Smooth muscle cell (in vitro differentiated cells): ENCODE data around the gene PFN4. TPM values are rescaled to one million over a fixed set of nuclear protein-coding genes. Genes with fewer than 3 reads are reported as not detected.

ENCODE experiments used
- DNase-seq: peaks from one replicate; lab custom pipeline; 2025; ENCODE audit not compliant: unreplicated experiment; lab: John Stamatoyannopoulos, UW
- H2AFZ ChIP-seq: fragments of 200-600 bp; sonication (generic); 2 replicates; pipeline ENCODE4 v1.6.0; 2016; ENCODE audit warnings: antibody characterized with exemption, low read depth, mild to moderate bottlenecking
- H3F3A ChIP-seq: fragments of 200-600 bp; sonication (generic); 2 replicates; pipeline ENCODE4 v1.6.0; 2017; ENCODE audit warnings: antibody characterized with exemption, low read depth
- H3K27ac ChIP-seq: fragments of 200-600 bp; sonication (generic); 2 replicates; pipeline ENCODE4 v1.5.1; 2016; ENCODE audit warnings: low read depth, mild to moderate bottlenecking
- H3K27me3 ChIP-seq: fragments of 200-600 bp; sonication (generic); 2 replicates; pipeline ENCODE4 v1.6.1; 2016; ENCODE audit warnings: low read depth, mild to moderate bottlenecking
- H3K36me3 ChIP-seq: fragments of 200-600 bp; sonication (generic); 2 replicates; pipeline ENCODE4 v1.5.1; 2016; ENCODE audit warnings: low read depth
- H3K4me1 ChIP-seq: fragments of 200-600 bp; sonication (generic); 2 replicates; pipeline ENCODE4 v1.5.1; 2016; ENCODE audit warnings: low read depth
- H3K4me2 ChIP-seq: fragments of 200-600 bp; sonication (generic); 2 replicates; pipeline ENCODE4 v1.6.0; 2016; ENCODE audit warnings: mild to moderate bottlenecking
- H3K4me3 ChIP-seq: fragments of 200-600 bp; sonication (generic); 2 replicates; pipeline ENCODE4 v1.5.1; 2016; ENCODE audit warnings: mild to moderate bottlenecking
- H3K79me2 ChIP-seq: fragments of 200-600 bp; sonication (generic); 2 replicates; pipeline ENCODE4 v1.6.0; 2016; ENCODE audit warnings: low read depth, mild to moderate bottlenecking
- H3K9ac ChIP-seq: fragments of 200-600 bp; sonication (generic); 2 replicates; pipeline ENCODE4 v1.6.0; 2016; ENCODE audit warnings: low read depth
- H3K9me3 ChIP-seq: fragments of 200-600 bp; sonication (generic); replicated peaks from 2 replicates; pipeline ENCODE4 v1.5.1; 2016; ENCODE audit warnings: low read depth
- H4K20me1 ChIP-seq: fragments of 200-600 bp; sonication (generic); 2 replicates; pipeline ENCODE4 v1.6.0; 2016; ENCODE audit warnings: low read depth
- whole genome bisulfite sequencing: methylation state at CpG from one replicate; pipeline ENCODE4 v1.1.7; 2016; ENCODE audit warnings: low lambda C conversion rate; 5-methylcytosine and 5-hydroxymethylcytosine counted together
- polyA plus RNA-seq: library from polyadenylated mRNA; unstranded; fragments of >200 nt; fragmentation: Nextera tagmentation; extraction: Ambion mirVana; gene quantifications from 2 replicates; pipeline ENCODE4 v1.2.1, GENCODE V29; 2016
- total RNA-seq: library from RNA; depleted of rRNA; stranded (reverse); fragments of >200 nt; gene quantifications from 2 replicates; pipeline ENCODE4 v1.2.3, GENCODE V29; 2014
- TF ChIP-seq, protein P1 (sequence below): fragments of 200-600 bp; sonication (generic); IDR thresholded peaks from 2 replicates; pipeline ENCODE4 v1.5.1; 2017; ENCODE audit warnings: borderline replicate concordance, mild to moderate bottlenecking, antibody characterized with exemption; ENCODE audit not compliant: insufficient read depth, poor library complexity, severe bottlenecking

PFN4 gene
- total and polyA plus RNA-seq, 2 experiments from 2014 or later, result 0.85 TPM; not detected in 1

GRCh38 chr2:24159708-24160107 is 36.6 kb upstream of the PFN4 start:
- no peak overlapping the region for H3K4me2 ChIP-seq
- no peak for DNase-seq
- no peak overlapping the region for H3K4me3 ChIP-seq
- H3K9me3 ChIP-seq, result no peaks in the 10 kb centered on the region
- no peak overlapping the region for H3K9ac ChIP-seq
- H4K20me1 ChIP-seq, result no peaks in the 10 kb centered on the region
- TF ChIP-seq, protein P1, sequence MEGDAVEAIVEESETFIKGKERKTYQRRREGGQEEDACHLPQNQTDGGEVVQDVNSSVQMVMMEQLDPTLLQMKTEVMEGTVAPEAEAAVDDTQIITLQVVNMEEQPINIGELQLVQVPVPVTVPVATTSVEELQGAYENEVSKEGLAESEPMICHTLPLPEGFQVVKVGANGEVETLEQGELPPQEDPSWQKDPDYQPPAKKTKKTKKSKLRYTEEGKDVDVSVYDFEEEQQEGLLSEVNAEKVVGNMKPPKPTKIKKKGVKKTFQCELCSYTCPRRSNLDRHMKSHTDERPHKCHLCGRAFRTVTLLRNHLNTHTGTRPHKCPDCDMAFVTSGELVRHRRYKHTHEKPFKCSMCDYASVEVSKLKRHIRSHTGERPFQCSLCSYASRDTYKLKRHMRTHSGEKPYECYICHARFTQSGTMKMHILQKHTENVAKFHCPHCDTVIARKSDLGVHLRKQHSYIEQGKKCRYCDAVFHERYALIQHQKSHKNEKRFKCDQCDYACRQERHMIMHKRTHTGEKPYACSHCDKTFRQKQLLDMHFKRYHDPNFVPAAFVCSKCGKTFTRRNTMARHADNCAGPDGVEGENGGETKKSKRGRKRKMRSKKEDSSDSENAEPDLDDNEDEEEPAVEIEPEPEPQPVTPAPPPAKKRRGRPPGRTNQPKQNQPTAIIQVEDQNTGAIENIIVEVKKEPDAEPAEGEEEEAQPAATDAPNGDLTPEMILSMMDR, result no peak
- no peak overlapping the region for H2AFZ ChIP-seq
- H3K27ac ChIP-seq, result no peak overlapping the region
- H3K4me1 ChIP-seq, result no peaks in the 10 kb centered on the region
- no peaks in the 10 kb centered on the region for H3K27me3 ChIP-seq
- no peaks in the 10 kb centered on the region for H3K79me2 ChIP-seq
- peaks cover 5% of the 10 kb centered on the region for H3K36me3 ChIP-seq
- 98% methylated on average over 4 of the region's 4 CpGs for WGBS
- H3F3A ChIP-seq, result no peaks in the 10 kb centered on the region

GRCh38 chr2:24158131-24158530 is 35.0 kb upstream of the PFN4 start:
- Histone ChIP-seq H3K27me3 (no peaks in the 10 kb centered on the region), H3F3A (no peaks in the 10 kb centered on the region), H3K4me1 (no peaks in the 10 kb centered on the region), H3K4me3 (no peak overlapping the region), H3K4me2 (no peak overlapping the region), H3K27ac (no peak overlapping the region), H3K79me2 (no peaks in the 10 kb centered on the region), H4K20me1 (no peaks in the 10 kb centered on the region), H3K9me3 (no peaks in the 10 kb centered on the region), H2AFZ (no peak overlapping the region), H3K36me3 (peaks cover 5% of the 10 kb centered on the region), H3K9ac (no peak overlapping the region)
- DNase-seq, result no peak
- WGBS, result 98% methylated on average over 5 of the region's 5 CpGs
- TF ChIP-seq, protein P1, result no peak

- no peak overlapping the region for H3K4me3 ChIP-seq
- TF ChIP-seq, protein P1, result no peak
- H3K4me2 ChIP-seq, result no peak overlapping the region
- no peak overlapping the region for H2AFZ ChIP-seq
- 93% methylated on average over 4 of the region's 4 CpGs for WGBS
- no peak overlapping the region for H3K9ac ChIP-seq
- H3K36me3 ChIP-seq, result no peaks in the 10 kb centered on the region
- no peak overlapping the region for H3K27ac ChIP-seq
- no peak for DNase-seq
- no peaks in the 10 kb centered on the region for H4K20me1 ChIP-seq
- no peaks in the 10 kb centered on the region for H3F3A ChIP-seq
- no peaks in the 10 kb centered on the region for H3K9me3 ChIP-seq
- H3K27me3 ChIP-seq, result no peaks in the 10 kb centered on the region
- H3K79me2 ChIP-seq, result no peaks in the 10 kb centered on the region
- H3K4me1 ChIP-seq, result no peaks in the 10 kb centered on the region
Measured at GRCh38 chr2:24153478-24153877, 30.3 kb upstream of the PFN4 start.

DNA sequence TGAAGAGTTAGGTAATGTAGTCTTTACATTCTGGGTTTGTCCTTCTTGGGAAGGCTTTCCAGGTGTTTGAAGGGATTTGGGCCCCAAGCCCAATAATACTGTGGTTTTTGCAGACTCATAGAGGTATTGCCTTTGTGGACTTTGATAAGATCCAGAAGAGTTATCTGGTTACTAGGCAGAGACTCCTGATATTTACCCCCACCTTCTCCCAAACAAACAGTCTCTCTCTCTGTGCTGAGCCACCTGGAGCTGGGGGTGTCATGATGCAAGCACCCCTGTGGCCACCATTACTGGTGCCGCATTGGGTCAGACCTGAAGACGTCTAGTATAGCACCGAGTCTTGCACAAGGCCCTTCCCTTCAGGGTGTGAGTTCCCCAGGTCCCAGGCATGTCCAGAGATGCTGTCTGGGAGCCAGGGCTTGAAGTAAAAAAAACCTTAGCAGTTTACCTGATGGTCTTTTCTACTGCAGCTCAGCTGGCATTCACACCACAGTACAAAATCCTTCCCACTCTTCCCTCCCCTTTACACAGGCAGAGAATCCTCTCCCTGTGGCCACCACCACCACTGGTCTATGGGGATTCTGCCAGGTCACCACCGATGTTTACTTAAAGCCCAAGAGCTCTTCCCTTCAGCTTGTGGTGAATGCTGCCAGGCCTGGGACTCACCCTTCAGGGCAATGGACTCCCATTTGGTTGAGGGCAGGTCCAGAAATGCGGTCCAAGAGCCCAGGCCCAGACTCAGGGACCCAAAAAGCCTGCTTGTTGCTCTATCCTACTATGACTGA is 29.5 kb upstream of the PFN4 start:
- DNase-seq, result no peak
- Histone ChIP-seq H3K36me3 (peaks cover 4% of the 10 kb centered on the region), H3F3A (no peaks in the 10 kb centered on the region), H4K20me1 (no peaks in the 10 kb centered on the region), H3K4me1 (no peaks in the 10 kb centered on the region), H3K9me3 (no peaks in the 10 kb centered on the region), H3K4me3 (no peak overlapping the region), H3K4me2 (no peak overlapping the region), H3K27ac (no peak overlapping the region), H3K79me2 (no peaks in the 10 kb centered on the region), H2AFZ (no peak overlapping the region), H3K27me3 (no peaks in the 10 kb centered on the region), H3K9ac (no peak overlapping the region)
- TF ChIP-seq, protein P1, result no peak
- 96% methylated on average over 5 of the region's 5 CpGs for WGBS
